Esophagus squamous epithelium (tissue), 4 donors: ENCODE results near the gene GDF11.

ENCODE experiments used
- CTCF ChIP-seq, 6 experiments: fragments of 450-650 bp in 4 of 6; fragments of 200-600 bp in 2 of 6; sonication (generic) in 2 of 6; IDR thresholded peaks; one replicate each; pipeline ENCODE4 v1.5.1; 2016 to 2019; ENCODE audit warnings: antibody characterized with exemption in 6 of 6, mild to moderate bottlenecking in 4 of 6, moderate library complexity in 4 of 6
- POLR2A ChIP-seq, 4 donors: fragments of 450-650 bp; IDR thresholded peaks; one replicate each; pipeline ENCODE4 v1.6.1; 2017; ENCODE audit warnings: antibody characterized with exemption in 4 of 4, mild to moderate bottlenecking in 4 of 4, moderate library complexity in 3 of 4

- TF ChIP-seq CTCF (IDR thresholded peaks at IDR 0.05) (no peak), POLR2A (IDR thresholded peaks at IDR 0.05) (no peak)
Observed at GRCh38 chr12:55721601-55722213, 21.2 kb upstream of the GDF11 start.
